ENCODE data around the gene TMEM187.

TMEM187 gene

GRCh38 chrX:153995504-153995903 lies 22.9 kb downstream of the TMEM187 start:
- TF ChIP-seq ZFX (IDR thresholded peaks at IDR 0.05; ENCODE audit: borderline replicate concordance) (no peak), CTCF (IDR thresholded peaks at IDR 0.05) (no peak)
- no peak overlapping the region for H3K27ac ChIP-seq

- H3K27ac ChIP-seq = no peak overlapping the region
- TF ChIP-seq CTCF (IDR thresholded peaks at IDR 0.05) = no peak
- no peak for TF ChIP-seq ZFX (IDR thresholded peaks at IDR 0.05; ENCODE audit: borderline replicate concordance)
Measured at GRCh38 chrX:153999359-154000037, 26.9 kb downstream of the TMEM187 start.

- TF ChIP-seq ZFX (IDR thresholded peaks at IDR 0.05; ENCODE audit: borderline replicate concordance) = no peak
- no peak for TF ChIP-seq CTCF (IDR thresholded peaks at IDR 0.05)
- H3K27ac ChIP-seq = no peak overlapping the region
Measured at GRCh38 chrX:154000051-154000450, 27.5 kb downstream of the TMEM187 start.

- TF ChIP-seq ZFX (IDR thresholded peaks at IDR 0.05; ENCODE audit: borderline replicate concordance) = no peak
- TF ChIP-seq CTCF (IDR thresholded peaks at IDR 0.05) = no peak
- H3K27ac ChIP-seq = no peak overlapping the region
Measured at GRCh38 chrX:154002215-154002719, 29.7 kb downstream of the TMEM187 start.

- no peak overlapping the region for H3K27ac ChIP-seq
- TF ChIP-seq ZFX (IDR thresholded peaks at IDR 0.05; ENCODE audit: borderline replicate concordance) (no peak), CTCF (IDR thresholded peaks at IDR 0.05) (no peak)
Measured at GRCh38 chrX:154004315-154004714, 31.8 kb downstream of the TMEM187 start.

GRCh38 chrX:154006947-154007346 lies 34.4 kb downstream of the TMEM187 start:
- TF ChIP-seq CTCF (IDR thresholded peaks at IDR 0.05) (no peak), ZFX (IDR thresholded peaks at IDR 0.05; ENCODE audit: borderline replicate concordance) (no peak)
- no peak overlapping the region for H3K27ac ChIP-seq

- no peak overlapping the region for H3K27ac ChIP-seq
- no peak for TF ChIP-seq ZFX (IDR thresholded peaks at IDR 0.05; ENCODE audit: borderline replicate concordance)
- TF ChIP-seq CTCF (IDR thresholded peaks at IDR 0.05) = no peak
Measured at GRCh38 chrX:154008521-154008920, 36.0 kb downstream of the TMEM187 start.

Measured in 22Rv1 (cell line).